ENCODE data around the gene CYP2U1. TPM values are rescaled to one million over a fixed set of nuclear protein-coding genes. Genes with fewer than 3 reads are reported as not detected.
"Not testable (repeated sequence)": the region's sequence is repeated elsewhere in the genome, so short reads cannot be mapped to it uniquely, and the experiment has no call there.

CYP2U1 gene
- total RNA-seq, 1 donor from 2014 or later: 19.6 TPM

GRCh38 chr4:107922486-107923473, 8.6 kb upstream of the CYP2U1 start:
- intact Hi-C loops (cut with DNase I): no loop called here
- Histone ChIP-seq H3K4me3 (no peak overlapping the region), H3K27ac (no peak overlapping the region), H3K9me3 (peaks cover 7% of the 10 kb centered on the region), H3K36me3 (no peaks in the 10 kb centered on the region), H3K27me3 (no peaks in the 10 kb centered on the region), H3K4me1 (no peaks in the 10 kb centered on the region)
- DNase-seq (ENCODE audit: extremely low spot score in 2 of 2): no peak
- no peak for TF ChIP-seq CTCF (IDR thresholded peaks at IDR 0.05)
- TF ChIP-seq POLR2A (IDR thresholded peaks at IDR 0.05): no peak
- no peak for TF ChIP-seq POLR2AphosphoS5 (IDR thresholded peaks at IDR 0.05; ENCODE audit: insufficient read depth in 1 of 2, low read depth in 1 of 2)

GRCh38 chr4:107925713-107926112, 5.6 kb upstream of the CYP2U1 start:
- intact Hi-C loops (cut with DNase I); H3K27me3 ChIP-seq: not testable (repeated sequence)

GRCh38 chr4:107926875-107927274, 4.5 kb upstream of the CYP2U1 start:
- H3K9me3 ChIP-seq; H3K4me1 ChIP-seq; intact Hi-C loops (cut with DNase I); H3K27ac ChIP-seq; H3K36me3 ChIP-seq; H3K27me3 ChIP-seq; H3K4me3 ChIP-seq; DNase-seq (ENCODE audit: extremely low spot score in 2 of 2): not testable (repeated sequence)

More at GRCh38 chr4:107925713-107926112, 5.6 kb upstream of the CYP2U1 start:
- H3K4me1 ChIP-seq; H3K4me3 ChIP-seq; H3K36me3 ChIP-seq; H3K27ac ChIP-seq; DNase-seq (ENCODE audit: extremely low spot score in 2 of 2); H3K9me3 ChIP-seq: not testable (repeated sequence)

- Histone ChIP-seq H3K36me3 (no peaks in the 10 kb centered on the region), H3K27me3 (no peaks in the 10 kb centered on the region), H3K4me3 (peak overlapping the region; percentile 74 to 82), H3K4me1 (peaks cover 12% of the 10 kb centered on the region), H3K9me3 (no peaks in the 10 kb centered on the region), H3K27ac (peak overlapping the region; percentile 86)
- TF ChIP-seq POLR2A (IDR thresholded peaks at IDR 0.05) (no peak), CTCF (IDR thresholded peaks at IDR 0.05) (no peak), POLR2AphosphoS5 (IDR thresholded peaks at IDR 0.05; ENCODE audit: insufficient read depth in 1 of 2, low read depth in 1 of 2) (no peak)
- intact Hi-C loops (cut with DNase I): loop anchor here (10.0 kb wide), 1 partner anchor 63 kb away; no protein-coding TSS in a partner anchor
- peak in 1 of 2 donors; percentile 86 for DNase-seq (ENCODE audit: extremely low spot score in 2 of 2)
These were observed 499 bp downstream of the CYP2U1 start for GRCh38 chr4:107931775-107932321.

- Histone ChIP-seq H3K27ac (no peak overlapping the region), H3K36me3 (no peaks in the 10 kb centered on the region), H3K4me1 (peaks cover 12% of the 10 kb centered on the region), H3K27me3 (no peaks in the 10 kb centered on the region), H3K9me3 (no peaks in the 10 kb centered on the region), H3K4me3 (no peak overlapping the region)
- DNase-seq (ENCODE audit: extremely low spot score in 2 of 2): no peak
- intact Hi-C loops (cut with DNase I): loop anchor here (10.0 kb wide), 1 partner anchor 60 kb away; no protein-coding TSS in a partner anchor
- no peak for TF ChIP-seq CTCF (IDR thresholded peaks at IDR 0.05)
- no peak for TF ChIP-seq POLR2AphosphoS5 (IDR thresholded peaks at IDR 0.05; ENCODE audit: insufficient read depth in 1 of 2, low read depth in 1 of 2)
- TF ChIP-seq POLR2A (IDR thresholded peaks at IDR 0.05): no peak
These were observed 3.9 kb downstream of the CYP2U1 start for GRCh38 chr4:107935246-107935645.

GRCh38 chr4:107937040-107937439, 5.7 kb downstream of the CYP2U1 start:
- Histone ChIP-seq H3K4me1 (peaks cover 8% of the 10 kb centered on the region), H3K4me3 (no peak overlapping the region), H3K36me3 (no peaks in the 10 kb centered on the region), H3K9me3 (no peaks in the 10 kb centered on the region), H3K27ac (no peak overlapping the region), H3K27me3 (no peaks in the 10 kb centered on the region)
- TF ChIP-seq POLR2AphosphoS5 (IDR thresholded peaks at IDR 0.05; ENCODE audit: insufficient read depth in 1 of 2, low read depth in 1 of 2) (no peak), CTCF (IDR thresholded peaks at IDR 0.05) (no peak), POLR2A (IDR thresholded peaks at IDR 0.05) (no peak)
- no peak for DNase-seq (ENCODE audit: extremely low spot score in 2 of 2)
- intact Hi-C loops (cut with DNase I): loop anchor here (10.0 kb wide), 1 partner anchor 58 kb away; no protein-coding TSS in a partner anchor
